SHP77 (cell line): ENCODE measurements around the gene UBE3D.
"Not testable (repeated sequence)": the region's sequence is repeated elsewhere in the genome, so short reads cannot be mapped to it uniquely, and the experiment has no call there.

Experiments
- DNase-seq, 2 experiments: peaks; one replicate each; lab custom pipeline; 2025; lab: John Stamatoyannopoulos, UW

Gene UBE3D

DNA sequence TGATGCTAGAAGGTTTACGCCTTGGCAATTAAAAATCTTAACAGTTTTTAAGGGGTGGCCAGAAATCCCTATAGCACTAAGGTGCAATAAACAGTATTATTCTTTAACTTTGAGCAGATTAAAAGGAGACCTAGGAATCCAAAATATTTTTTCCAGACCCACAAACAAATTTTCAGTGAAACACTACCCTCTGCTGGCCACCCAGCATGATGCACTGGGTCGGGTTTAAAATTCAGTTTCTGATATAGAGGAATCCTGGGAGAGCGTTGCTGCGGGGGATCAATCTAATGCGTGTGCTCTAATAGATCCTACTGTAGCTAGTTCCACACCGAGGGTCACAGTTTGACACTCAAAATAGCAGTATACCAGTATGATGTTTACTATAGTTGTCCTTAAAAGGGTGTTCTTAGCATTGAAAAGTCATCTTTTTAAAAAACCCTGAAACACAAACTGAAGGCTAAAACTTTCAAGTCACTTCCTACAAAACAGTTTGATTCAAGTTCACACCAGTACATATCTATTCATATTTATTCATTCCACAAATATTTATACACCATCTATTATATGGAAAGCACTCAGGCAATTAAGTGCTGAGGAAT is 10.2 kb downstream of the UBE3D start:
- DNase-seq = peak in 1 of 2 experiments; percentile 36

DNA sequence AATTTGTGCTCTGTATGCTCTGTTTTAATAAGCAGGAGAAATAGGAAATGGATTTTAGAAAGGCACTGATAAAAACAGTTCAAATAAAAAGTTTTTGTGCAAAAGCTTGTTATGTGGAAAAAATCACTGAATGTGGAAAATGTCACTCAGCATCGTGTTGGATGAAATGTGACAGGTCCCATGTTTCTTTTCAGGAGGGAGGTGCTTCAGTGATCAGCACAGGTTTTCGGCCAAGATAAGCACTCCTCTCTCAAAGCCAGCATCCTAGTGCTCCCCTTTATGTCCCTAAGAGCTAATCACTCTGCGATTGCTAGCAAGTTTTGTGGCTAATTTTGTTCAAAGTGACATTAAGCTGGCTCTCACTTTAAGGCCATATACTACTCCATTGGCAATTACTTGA is 12.0 kb downstream of the UBE3D start:
- no peak for DNase-seq

DNA sequence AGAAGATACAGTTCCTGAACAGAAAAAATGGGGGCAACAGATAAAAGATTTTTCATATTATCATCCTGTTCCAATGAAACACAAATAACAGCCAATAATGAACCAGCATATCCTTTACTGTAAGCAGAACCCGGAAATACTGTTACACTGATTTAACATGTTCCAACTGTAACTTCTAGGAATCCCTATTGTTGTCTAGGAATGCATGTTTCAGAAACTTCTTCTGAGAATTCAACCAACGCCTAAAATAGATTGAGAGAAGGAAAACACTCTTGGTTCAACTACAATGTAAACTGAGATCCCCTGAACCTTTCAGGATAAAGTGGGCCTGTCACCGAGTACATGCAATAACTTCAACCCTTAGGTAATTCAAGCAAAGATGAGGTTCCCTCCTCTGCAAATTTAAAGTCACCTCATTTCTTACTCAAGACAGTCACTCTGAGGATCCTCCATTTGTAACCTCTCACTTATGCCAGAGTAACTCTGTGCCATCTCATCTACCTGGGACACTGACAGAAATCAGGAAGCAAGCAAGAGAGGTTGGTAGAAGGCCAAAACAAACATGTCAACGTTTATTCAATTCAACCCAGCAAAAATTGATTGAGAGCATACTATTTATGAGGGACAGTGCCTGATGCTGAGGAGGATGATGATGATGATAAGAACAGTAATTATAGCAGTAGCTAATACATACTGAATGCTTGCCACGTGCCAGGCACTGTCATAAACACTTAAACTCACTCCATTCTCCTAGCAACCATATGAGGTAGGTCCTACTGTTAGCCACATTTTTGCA is 14.1 kb downstream of the UBE3D start:
- DNase-seq = peak; percentile 41 to 49

DNA sequence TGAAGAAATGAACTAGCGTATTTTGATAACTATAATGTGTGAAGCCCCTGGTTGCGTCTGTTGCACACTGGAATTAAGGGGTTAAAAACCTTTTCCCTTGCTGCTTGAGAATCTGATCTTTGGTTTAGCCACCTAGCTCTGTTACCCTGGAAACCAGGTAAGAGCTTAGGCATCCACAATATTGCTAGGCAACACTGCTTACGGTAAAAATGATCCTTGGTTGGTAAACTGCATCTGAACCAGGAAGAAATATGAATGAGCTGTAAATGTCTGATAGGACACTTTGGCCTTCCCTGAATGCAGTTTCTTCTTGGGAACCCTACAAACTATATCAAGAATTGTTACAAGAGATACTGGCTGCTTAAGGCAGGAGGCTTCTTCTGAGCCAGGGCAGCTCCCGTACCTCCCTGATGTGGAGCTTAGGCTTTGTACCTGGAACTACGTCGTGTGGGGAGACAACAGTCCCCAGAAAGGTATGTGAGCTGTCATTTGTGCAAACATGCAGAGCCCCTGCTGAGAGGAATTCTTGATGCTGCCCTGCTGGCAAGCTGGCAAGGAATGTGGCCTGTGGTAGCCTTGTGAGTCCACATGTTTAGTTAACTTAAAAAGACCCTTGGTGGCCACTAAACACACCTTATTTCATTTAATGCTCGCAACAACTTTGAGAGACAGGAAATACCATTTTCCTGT is 18.4 kb downstream of the UBE3D start:
- DNase-seq = no peak

DNA sequence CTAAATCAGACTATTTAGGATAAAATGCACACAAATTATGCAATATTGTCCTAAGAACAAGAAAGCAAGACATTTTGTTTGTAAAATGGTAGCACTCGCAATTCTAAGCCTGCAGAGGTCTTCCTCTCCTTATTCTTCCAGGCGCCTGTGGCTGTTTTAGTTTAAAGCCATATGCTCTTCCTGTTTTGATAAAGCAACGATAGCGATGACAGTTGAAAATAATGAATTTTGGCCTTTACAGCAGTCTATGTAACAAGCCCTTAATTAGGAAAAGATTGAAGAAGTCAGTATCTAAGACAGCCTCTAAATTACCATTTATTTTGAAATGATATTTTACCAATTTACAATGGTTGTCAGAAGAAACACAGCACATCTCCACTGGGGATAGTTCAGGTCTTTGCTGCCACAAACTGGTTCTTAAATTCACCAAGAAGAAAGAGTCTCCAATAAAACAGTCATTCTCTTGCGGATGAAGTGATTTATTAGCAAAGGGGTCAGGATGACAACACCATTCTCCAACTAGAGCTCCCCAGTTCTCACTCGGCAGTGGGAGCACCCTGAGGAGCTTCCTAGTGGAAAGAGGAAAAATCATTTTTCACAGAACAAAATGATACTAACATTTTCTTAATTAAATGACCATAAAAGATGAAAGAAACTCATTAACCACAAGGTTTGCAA is 21.4 kb downstream of the UBE3D start:
- no peak for DNase-seq

DNA sequence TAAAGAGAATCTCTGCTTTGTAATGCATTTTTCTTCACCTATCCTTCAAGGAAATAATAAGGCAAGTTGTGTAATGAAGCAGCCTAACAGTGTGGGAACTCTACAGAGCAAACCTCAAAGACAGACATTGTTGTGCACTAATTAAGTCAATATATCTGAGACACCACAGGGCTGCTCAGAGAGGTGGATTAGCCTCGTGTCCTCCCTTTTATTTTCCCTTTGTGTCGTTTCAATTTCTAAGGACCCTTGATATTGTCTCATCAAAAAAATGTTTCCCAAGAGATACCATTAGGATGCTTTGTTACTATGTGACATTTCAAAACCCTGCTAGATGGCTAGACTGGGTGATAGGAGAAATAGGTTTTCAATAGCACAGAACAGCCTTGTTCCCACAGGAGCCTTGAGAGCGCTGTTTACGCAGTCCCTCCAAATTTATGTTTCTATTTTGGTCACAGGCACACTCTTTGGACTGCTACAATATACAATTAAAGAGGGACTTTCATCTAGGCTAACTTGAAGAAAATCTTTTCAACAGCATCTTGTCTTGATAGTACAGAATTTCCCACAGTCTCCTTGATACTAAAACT is 23.1 kb downstream of the UBE3D start:
- no peak for DNase-seq

DNA sequence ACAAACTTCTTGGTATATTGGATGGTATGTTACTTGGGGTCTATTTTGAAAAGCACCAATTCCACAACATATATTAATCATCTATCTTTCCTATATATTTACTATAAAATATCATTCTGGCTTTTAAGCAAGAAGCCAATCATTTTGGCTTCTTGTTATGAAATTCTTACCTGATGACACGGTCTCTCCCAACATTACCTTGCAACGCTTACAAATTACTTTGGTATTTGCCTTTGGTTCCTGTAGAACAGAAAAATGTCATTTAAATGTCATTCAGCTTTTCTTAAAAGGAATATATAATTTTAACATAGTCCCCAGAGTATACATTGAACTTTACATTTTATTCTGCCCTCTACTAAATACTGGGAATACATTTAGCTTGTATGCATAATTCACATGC is 27.4 kb downstream of the UBE3D start:
- no peak for DNase-seq

DNA sequence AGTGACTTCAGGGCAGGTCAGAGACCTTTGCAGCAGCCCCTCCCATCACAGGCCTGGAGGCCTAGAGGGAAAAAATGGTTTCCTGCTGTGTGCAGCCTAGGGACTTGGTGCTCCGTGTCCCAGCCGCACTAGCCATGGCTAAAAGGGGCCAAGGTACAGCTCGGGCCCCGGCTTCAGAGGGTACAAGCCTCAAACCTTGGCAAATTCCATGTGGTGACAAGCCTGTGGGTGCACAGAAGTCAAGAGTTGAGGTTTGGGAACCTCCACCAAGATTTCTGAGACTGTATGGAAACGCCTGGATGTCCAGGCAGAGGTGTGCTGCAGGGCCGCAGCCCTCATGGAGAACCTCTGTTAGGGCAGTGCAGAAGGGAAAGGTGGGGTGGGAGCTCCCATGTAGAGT is 34.0 kb downstream of the UBE3D start:
- no peak for DNase-seq

DNA sequence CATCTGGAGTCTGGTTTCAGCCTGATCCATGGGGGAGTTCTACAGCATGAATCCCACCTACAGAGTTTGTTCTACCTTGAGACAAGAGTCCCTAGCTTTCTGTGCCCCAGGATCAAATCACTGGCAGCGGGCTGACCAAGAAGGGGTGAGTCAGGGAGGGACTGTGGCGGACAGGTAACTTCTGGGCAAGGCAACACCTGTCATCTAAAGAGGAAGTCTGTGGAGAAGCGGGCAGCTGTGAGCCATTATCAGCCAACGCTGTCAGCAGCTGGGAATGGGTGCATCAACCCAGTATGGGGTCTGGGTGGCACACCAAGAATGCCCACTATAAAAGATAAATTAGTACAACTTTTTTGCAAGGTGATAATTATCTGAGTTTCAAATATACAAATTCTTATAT is 45.9 kb downstream of the UBE3D start:
- DNase-seq = no peak

DNA sequence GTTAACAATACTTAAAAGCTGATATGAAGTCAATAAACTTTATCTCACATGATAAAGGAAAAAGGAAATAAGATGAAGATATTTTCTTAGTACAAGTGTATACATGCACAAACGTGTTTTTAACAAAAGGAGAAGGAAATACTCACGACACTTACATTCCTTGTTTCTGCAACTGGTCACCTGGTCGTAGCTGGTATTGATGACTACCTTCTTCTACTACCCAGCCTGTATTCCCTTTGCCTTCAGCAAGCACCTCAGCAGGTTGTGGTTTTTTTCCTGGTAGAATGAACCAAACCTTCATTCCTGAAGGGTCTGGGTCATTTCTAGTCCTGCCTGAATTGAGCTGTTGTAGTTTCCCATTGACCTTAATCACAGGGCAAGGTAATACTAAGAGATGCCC is 54.5 kb downstream of the UBE3D start:
- not testable (repeated sequence) for DNase-seq

DNA sequence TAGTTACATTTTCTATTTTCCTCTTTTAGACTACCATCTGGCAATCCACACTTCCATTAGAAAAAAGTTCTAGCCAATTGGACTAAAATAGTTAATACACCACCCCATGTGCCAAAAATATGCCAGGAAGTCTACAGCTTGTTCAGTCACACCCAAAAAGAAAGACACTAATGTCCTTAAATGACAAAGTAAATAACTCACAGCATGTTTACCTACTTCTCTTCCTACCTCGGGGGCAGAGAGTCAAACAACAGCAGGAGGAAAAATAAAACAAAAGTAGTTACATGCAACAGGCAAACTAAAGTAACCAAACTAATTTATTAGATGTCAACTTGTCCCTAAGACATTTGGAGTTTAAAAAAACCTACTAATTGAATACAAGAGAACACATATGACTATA is 57.0 kb downstream of the UBE3D start:
- DNase-seq = no peak

DNA sequence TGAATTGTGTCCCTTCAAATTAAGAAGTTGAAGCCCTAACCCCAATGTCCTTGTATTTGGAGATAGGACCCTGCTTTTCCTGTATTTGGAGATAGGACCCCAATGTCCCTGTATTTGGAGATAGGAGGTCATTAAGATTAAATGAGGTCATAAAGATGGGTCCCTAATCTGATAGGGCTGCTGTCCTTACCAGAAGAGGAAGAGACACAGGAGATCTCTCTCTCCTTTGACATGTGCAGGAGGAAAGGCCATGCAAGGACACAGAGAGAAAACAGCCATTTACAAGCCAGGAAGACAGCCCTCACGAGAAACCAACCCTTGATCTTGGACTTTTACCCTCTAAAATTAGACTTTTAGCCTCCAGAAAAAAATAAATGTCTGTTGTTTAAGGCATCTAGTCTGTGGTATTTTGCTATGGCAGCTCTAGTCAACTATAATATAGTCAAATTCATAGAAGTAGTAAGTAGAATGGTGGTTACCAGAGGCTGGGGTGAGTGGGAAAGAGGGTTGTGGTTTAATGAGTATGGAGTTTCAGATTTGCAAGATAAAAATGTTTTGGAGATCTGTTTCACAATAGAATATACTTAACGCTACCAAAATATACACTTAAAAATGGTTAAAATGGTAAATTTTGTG is 59.3 kb downstream of the UBE3D start:
- no peak for DNase-seq

DNA sequence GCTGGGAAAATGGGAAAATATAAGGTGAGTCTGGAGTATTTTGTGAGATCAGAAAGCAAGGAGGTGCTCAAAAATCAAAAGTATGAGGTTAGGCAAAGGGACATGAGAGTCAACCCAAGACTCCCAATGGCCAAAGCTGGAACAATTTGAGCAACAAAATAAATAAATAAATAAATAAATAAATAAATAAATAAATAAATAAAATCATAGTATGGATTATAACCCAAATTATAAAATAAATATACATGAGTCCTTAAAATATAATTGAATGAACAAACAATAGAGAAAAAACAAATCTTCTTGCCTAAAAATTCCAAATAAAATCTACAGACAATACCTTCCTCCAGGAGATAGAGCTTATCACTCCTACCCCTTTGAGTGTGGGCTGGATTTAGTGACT is 69.5 kb downstream of the UBE3D start:
- no peak for DNase-seq

DNA sequence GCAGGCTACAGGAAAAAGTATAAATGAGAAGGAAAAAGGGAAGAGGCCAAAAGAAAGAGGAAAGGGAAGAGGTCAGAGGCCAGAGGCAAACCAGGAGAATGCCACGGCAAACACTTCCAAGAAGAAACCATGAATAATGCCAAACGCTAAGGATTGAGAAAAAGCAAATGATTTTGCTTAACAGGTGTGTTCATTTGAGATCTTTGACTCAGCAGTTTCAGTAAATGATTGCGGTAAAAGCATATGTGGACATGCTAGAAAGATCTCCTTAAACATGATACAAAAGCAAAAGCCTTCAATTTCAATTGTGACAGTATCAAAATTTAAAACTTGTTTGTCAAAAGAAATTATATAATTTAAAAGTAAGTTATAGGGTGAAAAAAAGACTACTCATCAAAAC is 70.6 kb downstream of the UBE3D start:
- DNase-seq = no peak

DNA sequence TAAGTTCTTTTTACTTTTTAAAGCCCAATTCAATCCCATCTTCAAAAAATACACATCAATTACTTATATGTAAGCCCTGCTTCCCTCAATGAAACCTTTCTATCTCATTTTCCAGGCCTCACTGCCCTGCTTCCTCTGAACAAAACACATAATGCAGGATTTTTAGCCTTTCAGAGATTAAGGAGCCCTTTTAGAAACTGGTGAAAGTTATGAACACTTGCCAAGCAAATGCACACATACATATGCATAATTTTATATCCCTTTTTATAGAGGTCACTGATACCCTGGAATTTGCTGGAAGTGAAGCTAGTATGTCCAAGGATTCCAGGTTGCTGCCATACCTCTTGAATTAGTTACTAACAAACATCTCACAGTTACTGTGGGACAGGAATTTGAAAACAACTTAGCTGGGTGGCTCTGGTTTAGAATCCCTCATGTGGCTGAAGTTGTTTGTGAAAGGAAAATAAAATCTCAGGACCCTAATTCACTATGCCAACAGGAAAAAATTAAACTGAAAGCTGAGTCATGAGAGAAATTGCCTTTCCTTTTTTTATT is 75.8 kb downstream of the UBE3D start:
- DNase-seq = no peak

DNA sequence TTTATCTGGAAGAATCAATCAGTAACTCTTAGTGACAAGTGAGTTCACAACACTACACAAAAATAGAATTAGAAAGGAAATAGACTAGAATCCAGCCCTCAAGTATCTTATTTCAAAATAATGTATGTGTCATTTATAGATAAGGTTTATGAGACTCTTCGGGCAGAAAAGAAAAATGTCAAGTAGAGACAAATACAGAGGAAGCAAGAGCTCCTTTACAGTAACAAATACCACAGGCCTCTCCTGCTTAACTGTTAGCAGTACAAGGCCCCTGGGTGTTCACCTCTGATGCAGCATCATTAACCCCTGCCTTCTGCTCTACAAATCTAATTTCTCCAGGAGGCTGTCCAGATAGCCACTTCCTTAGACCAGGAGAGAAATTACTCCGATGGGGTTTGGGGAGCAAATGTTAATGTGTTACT is 76.7 kb downstream of the UBE3D start:
- DNase-seq = no peak

DNA sequence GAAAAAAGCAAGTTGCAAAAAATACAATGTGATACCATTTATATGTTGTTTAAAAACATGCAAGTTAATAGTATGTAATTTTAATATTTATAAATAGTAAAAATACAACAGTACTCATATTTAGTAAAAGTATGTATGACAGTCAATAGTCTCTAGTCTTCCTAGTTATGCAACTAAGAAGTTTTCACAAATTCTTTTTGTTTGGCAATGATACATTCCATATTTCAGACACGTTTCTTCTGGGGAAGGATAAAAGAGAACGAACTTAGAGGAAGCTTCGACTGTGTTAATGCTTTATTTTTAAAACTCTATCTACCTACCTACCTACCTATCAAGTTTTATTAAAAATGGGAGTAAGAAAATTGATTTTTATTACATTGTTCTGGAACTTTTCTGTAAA is 77.7 kb downstream of the UBE3D start:
- no peak for DNase-seq

DNA sequence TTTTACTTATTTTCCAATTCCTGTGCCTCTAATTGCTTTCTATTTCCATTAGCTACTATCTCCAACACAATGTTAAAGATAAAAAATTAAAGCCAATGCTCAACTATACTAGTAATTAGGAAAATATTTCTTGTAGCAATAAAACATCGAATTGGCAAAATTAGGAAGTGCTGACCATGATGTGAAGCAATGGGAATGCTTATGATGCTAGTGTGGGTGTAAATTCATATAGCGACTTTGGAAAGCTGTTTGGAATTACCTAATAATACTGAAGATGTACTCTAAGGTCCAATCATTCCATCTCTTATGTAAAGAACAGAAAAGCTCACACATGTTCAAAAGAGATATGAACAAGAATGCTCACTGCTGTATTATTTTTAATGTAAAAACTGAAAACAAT is 78.2 kb downstream of the UBE3D start:
- DNase-seq = no peak

DNA sequence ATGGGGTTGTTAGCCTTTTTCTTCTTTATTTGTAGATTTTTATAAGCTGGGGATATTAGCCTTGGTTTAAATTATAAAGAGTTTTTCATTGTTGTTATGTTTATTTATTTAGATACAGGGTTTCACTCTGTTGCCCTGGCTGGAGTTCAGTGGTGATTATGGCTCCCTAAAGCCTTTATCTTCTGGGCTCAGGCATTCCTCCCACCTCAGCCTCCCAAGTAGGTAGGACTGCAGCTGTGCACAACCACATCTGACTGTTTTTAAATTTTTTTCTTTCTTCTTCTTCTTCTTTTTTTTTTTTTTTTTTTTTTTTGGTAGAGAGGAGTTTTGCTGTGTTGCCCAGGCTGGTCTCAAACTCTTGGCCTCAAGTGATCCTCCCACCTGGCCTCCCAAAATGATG is 80.9 kb downstream of the UBE3D start:
- DNase-seq = no peak

DNA sequence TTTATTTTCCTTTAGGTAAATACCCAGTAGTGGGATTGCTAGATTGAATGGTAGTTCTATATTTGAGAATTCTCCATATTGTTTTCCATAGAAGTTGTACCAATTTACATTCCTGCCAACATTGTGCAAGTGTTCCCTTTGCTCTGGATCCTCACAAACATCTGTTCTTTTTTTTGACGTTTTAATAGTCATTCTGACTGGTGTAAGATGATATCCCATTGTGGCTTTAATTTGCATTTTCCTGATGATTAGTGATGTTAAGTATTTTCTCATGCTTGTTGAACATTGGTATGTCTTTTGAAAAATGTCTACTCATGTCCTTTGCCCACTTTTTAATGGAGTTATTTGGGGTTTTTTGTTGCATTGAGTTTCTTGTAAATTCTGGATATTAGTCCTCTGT is 85.6 kb downstream of the UBE3D start:
- DNase-seq = no peak

DNA sequence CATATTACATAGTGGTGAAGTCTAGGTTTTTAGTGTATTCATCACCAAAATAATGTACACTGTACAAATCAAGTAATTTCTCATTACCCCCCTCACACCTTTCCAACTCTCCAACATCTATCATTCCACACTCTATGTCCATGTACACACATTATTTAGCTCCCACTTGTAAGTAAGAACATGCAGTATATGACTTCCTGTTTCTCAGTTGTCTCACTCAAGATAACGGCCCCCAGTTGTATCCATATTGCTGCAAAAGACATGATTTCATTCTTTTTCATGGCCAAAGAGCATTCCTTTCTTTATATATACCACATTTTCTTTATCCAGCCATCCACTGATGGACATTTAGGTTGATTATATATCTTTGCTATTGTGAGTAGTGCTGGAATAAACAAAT is 86.0 kb downstream of the UBE3D start:
- no peak for DNase-seq
